HG03280 (cell line): ENCODE data around the gene POLK.
"Not testable (repeated sequence)": the region's sequence is repeated elsewhere in the genome, so short reads cannot be mapped to it uniquely, and the experiment has no call there.

Experiments used
- ATAC-seq: cut with Tn5 transposase; IDR thresholded peaks from one replicate; pipeline ENCODE4 v1.9.1; 2021; ENCODE audit warnings: mild to moderate bottlenecking, moderate library complexity; ENCODE audit not compliant: unreplicated experiment

POLK gene

GRCh38 chr5:75607341-75607740 is 95.7 kb downstream of the POLK start:
- not testable (repeated sequence) for ATAC-seq

- no peak for ATAC-seq
Observed at GRCh38 chr5:75608870-75609269, 97.2 kb downstream of the POLK start.

- ATAC-seq, result no peak
Observed at GRCh38 chr5:75610201-75610600, 98.5 kb downstream of the POLK start.

GRCh38 chr5:75610859-75611310 is 99.2 kb downstream of the POLK start:
- not testable (repeated sequence) for ATAC-seq

GRCh38 chr5:75611311-75612225 is 99.9 kb downstream of the POLK start, which contains the start of gene ANKDD1B:
ANKDD1B (plus strand) TSS chr5:75611453; CDS start chr5:75611635, 182 bp downstream.
- no peak for ATAC-seq

GRCh38 chr5:75612226-75612569 is 100.5 kb downstream of the POLK start:
- ATAC-seq, result no peak

- no peak for ATAC-seq
Observed at GRCh38 chr5:75612901-75613300, 101.2 kb downstream of the POLK start.

GRCh38 chr5:75614176-75614575 is 102.5 kb downstream of the POLK start:
- ATAC-seq, result no peak

- no peak for ATAC-seq
Observed at GRCh38 chr5:75616371-75616881, 104.7 kb downstream of the POLK start.

- ATAC-seq, result no peak
Observed at GRCh38 chr5:75616971-75617621, 105.4 kb downstream of the POLK start.

GRCh38 chr5:75617736-75618352 is 106.2 kb downstream of the POLK start:
- no peak for ATAC-seq

- no peak for ATAC-seq
Observed at GRCh38 chr5:75620184-75620959, 108.7 kb downstream of the POLK start.

GRCh38 chr5:75622564-75622963 is 110.9 kb downstream of the POLK start:
- no peak for ATAC-seq

- no peak for ATAC-seq
Observed at GRCh38 chr5:75623846-75624245, 112.2 kb downstream of the POLK start.

- ATAC-seq, result no peak
Observed at GRCh38 chr5:75626959-75627358, 115.3 kb downstream of the POLK start.

GRCh38 chr5:75627801-75628200 is 116.1 kb downstream of the POLK start:
- no peak for ATAC-seq

- ATAC-seq, result no peak
Observed at GRCh38 chr5:75630875-75631274, 119.2 kb downstream of the POLK start.

- no peak for ATAC-seq
Observed at GRCh38 chr5:75632321-75632720, 120.6 kb downstream of the POLK start.

GRCh38 chr5:75637949-75638348 is 126.3 kb downstream of the POLK start:
- ATAC-seq, result no peak

- ATAC-seq, result no peak
Observed at GRCh38 chr5:75639535-75640311, 128.0 kb downstream of the POLK start.
